Body of pancreas (tissue), 4 donors: Measurements from ENCODE around the gene SYN1. TPM values are rescaled to one million over a fixed set of nuclear protein-coding genes. Genes with fewer than 3 reads are reported as not detected.

Source experiments
- ATAC-seq: fragments of 150-250 bp; one replicate; pipeline ENCODE4 v1.9.1; 2016
- DNase-seq, 4 donors: peaks; one replicate each; pipeline ENCODE4 v3.0.0-alpha.2; 2019
- H3K27ac ChIP-seq, 4 donors: fragments of 200-600 bp; sonication (generic); 1 replicate in 3 of 4; 2 replicates in 1 of 4; pipeline versions ENCODE4 v1.5.1 to v1.6.1; 2016 to 2019; ENCODE audit warnings: mild to moderate bottlenecking in 1 of 4, mixed read lengths in 1 of 4, moderate library complexity in 1 of 4
- H3K27me3 ChIP-seq, 2 donors: fragments of 200-600 bp; sonication (generic); one replicate each; pipeline ENCODE4 v1.6.0; 2016; ENCODE audit warnings: mild to moderate bottlenecking in 1 of 2
- H3K36me3 ChIP-seq, 2 donors: fragments of 200-600 bp; sonication (generic); replicated peaks in 1 of 2; 2 replicates each; pipeline ENCODE4 v1.5.1; 2016; ENCODE audit warnings: low read depth in 2 of 2; ENCODE audit not compliant: insufficient read depth in 1 of 2
- H3K4me1 ChIP-seq: fragments of 200-600 bp; sonication (generic); one replicate; pipeline ENCODE4 v1.6.0; 2016
- H3K4me3 ChIP-seq, 2 donors: fragments of 200-600 bp; sonication (generic); 1 replicate in 1 of 2; 2 replicates in 1 of 2; pipeline ENCODE4 v1.5.1; 2016 to 2019
- H3K9me3 ChIP-seq, 3 donors: fragments of 200-600 bp; sonication (generic); 1 replicate in 2 of 3; 2 replicates in 1 of 3; pipeline ENCODE4 v1.5.1; 2016
- POLR2A ChIP-seq, 3 donors: fragments of 450-650 bp; IDR thresholded peaks; one replicate each; pipeline ENCODE4 v1.6.1; 2016; ENCODE audit warnings: antibody characterized with exemption in 3 of 3, mild to moderate bottlenecking in 2 of 3
- WGBS, 2 donors: methylation state at CpG; one replicate each; pipeline ENCODE4 v1.1.5; 2017; 5-methylcytosine and 5-hydroxymethylcytosine counted together
- intact Hi-C: fragments of 100-400 bp; cut with DNase I; formaldehyde crosslinking; loops from one replicate; pipeline ENCODE4 v1.15.1; 2023
- total RNA-seq, 2 donors: library from RNA; depleted of rRNA; stranded (reverse); fragments of >200 nt; gene quantifications; one replicate each; pipeline ENCODE4 v1.1.0, GENCODE V29; 2016
- TF ChIP-seq, protein P1 (sequence below), 7 experiments: fragments of 450-650 bp in 4 of 7; fragments of 200-600 bp in 3 of 7; sonication (generic) in 3 of 7; IDR thresholded peaks; one replicate each; pipeline ENCODE4 v1.5.1; 2016 to 2019; ENCODE audit warnings: antibody characterized with exemption in 7 of 7

Gene SYN1
- total RNA-seq, 2 donors from 2014 or later: 0.26 to 4.0 TPM

DNA sequence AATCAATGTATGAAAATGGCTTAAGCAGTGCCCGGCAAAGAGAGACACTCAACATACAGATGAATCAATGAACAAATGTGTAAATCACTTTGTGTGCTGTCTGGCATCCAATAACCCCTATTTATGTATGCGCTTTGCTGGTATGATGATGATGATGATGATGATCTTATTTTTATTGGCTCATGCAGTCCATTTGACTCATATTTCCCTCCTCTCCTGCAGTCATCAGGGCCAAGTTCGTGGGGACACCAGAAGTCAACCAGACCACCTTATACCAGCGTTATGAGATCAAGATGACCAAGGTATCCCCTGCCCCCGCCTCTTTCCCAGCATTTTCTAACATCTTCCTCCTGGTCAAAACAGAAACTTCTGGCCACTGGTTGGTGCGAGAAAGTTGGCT, 34.9 kb downstream of the SYN1 start:
- intact Hi-C loops: no loop called here
- no peak for DNase-seq
- Histone ChIP-seq H3K9me3 (no peaks in the 10 kb centered on the region), H3K36me3 (no peaks in the 10 kb centered on the region), H3K4me1 (no peaks in the 10 kb centered on the region), H3K27ac (no peak overlapping the region), H3K4me3 (no peak overlapping the region), H3K27me3 (no peaks in the 10 kb centered on the region)
- TF ChIP-seq POLR2A (IDR thresholded peaks at IDR 0.05): no peak
- TF ChIP-seq, protein P1, sequence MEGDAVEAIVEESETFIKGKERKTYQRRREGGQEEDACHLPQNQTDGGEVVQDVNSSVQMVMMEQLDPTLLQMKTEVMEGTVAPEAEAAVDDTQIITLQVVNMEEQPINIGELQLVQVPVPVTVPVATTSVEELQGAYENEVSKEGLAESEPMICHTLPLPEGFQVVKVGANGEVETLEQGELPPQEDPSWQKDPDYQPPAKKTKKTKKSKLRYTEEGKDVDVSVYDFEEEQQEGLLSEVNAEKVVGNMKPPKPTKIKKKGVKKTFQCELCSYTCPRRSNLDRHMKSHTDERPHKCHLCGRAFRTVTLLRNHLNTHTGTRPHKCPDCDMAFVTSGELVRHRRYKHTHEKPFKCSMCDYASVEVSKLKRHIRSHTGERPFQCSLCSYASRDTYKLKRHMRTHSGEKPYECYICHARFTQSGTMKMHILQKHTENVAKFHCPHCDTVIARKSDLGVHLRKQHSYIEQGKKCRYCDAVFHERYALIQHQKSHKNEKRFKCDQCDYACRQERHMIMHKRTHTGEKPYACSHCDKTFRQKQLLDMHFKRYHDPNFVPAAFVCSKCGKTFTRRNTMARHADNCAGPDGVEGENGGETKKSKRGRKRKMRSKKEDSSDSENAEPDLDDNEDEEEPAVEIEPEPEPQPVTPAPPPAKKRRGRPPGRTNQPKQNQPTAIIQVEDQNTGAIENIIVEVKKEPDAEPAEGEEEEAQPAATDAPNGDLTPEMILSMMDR (IDR thresholded peaks at IDR 0.05): no peak
- no peak for ATAC-seq
- 49 to 56% methylated on average over 6 of the region's 6 CpGs for WGBS, 2 donors

DNA sequence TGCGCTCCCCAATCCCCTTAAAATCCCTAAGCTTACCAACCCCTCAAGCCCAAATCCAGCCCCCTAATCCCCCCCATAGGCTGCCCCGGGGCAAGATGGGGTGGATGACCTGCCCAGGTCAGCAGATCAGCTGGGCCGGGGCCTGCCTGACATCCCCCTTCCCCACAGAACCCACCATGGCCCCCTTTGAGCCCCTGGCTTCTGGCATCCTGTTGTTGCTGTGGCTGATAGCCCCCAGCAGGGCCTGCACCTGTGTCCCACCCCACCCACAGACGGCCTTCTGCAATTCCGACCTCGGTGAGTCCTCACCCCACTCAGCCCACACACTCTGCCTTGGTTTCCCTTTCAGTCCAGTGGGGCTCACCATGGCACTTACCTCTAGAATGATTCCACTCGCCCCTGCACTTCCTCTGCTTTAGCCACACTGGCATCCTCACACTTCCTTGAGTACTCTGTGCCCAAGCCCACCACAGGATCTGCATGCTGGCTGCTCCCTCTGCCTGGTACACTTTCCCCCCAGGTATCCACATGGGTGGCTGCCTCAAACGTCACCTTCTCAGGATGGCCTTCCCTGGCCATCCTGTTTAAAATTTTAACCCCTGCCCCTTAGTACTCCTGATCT, 36.3 kb downstream of the SYN1 start:
- no peak for TF ChIP-seq POLR2A (IDR thresholded peaks at IDR 0.05)
- TF ChIP-seq, protein P1 (IDR thresholded peaks at IDR 0.05): no peak
- intact Hi-C loops: no loop called here
- no peaks in the 10 kb centered on the region for H3K36me3 ChIP-seq
- WGBS, 2 donors: 54 to 68% methylated on average over 7 to 8 of the region's 8 CpGs
- no peaks in the 10 kb centered on the region for H3K27me3 ChIP-seq
- ATAC-seq (no peak), DNase-seq (no peak)
- H3K4me1 ChIP-seq: no peaks in the 10 kb centered on the region
- H3K4me3 ChIP-seq: no peak overlapping the region
- H3K27ac ChIP-seq: peak overlapping the region in 1 of 4 donors; percentile 3
- no peaks in the 10 kb centered on the region for H3K9me3 ChIP-seq

DNA sequence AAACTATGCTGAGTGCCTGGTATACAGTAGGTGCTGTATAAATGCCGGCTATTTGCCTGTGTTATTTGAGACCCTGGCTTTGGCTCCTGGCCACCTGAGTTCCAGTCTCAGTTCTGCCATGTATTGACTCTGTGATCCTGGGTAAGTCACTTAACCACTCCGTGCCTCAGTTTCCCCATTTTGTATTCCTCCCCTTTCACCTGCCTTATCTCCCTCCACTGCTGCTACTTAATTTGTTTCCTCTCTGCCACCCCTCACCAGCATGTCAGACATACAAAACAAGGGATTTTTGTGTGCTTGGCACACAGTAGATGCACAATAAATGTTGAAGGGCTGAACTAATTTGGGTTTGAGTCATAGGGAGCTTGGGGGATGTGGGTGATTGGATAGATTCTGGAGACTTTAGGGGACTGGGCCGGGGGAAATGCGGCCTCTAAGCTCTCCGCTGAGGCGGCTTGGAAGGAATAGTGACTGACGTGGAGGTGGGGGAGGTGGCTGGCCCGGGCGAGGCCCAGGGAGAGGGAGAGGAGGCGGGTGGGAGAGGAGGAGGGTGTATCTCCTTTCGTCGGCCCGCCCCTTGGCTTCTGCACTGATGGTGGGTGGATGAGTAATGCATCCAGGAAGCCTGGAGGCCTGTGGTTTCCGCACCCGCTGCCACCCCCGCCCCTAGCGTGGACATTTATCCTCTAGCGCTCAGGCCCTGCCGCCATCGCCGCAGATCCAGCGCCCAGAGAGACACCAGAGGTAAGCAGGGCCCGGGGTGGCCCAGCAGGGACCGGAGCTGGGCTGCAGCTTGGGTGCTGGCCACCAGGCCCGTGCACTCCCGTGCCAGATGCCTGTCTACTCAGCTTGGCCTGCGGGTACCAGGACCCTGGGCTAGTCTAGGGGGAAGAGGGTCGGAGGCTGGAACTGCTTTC, 37.7 kb downstream of the SYN1 start, which contains the start of gene TIMP1:
Gene TIMP1 (plus strand): TSS at position 706 of the 917 bp plus-strand sequence. CDS start 980 bp downstream, outside the sequence.
- peak; percentile 58 to 83 (median 75) for DNase-seq
- Histone ChIP-seq H3K4me1 (no peaks in the 10 kb centered on the region), H3K27me3 (no peaks in the 10 kb centered on the region), H3K36me3 (no peaks in the 10 kb centered on the region), H3K27ac (peak within 1 kb of the TSS in 3 of 4 donors; percentile 34 to 50 (median 39)), H3K4me3 (no peak within 1 kb of the TSS), H3K9me3 (no peaks in the 10 kb centered on the region)
- 13 to 26% methylated on average over 13 to 16 of the region's 28 CpGs for WGBS, 2 donors
- intact Hi-C loops: no loop called here
- ATAC-seq: peak; percentile 84
- peak in 1 of 3 donors; percentile 31 for TF ChIP-seq POLR2A (IDR thresholded peaks at IDR 0.05)
- TF ChIP-seq, protein P1 (IDR thresholded peaks at IDR 0.05): no peak

DNA sequence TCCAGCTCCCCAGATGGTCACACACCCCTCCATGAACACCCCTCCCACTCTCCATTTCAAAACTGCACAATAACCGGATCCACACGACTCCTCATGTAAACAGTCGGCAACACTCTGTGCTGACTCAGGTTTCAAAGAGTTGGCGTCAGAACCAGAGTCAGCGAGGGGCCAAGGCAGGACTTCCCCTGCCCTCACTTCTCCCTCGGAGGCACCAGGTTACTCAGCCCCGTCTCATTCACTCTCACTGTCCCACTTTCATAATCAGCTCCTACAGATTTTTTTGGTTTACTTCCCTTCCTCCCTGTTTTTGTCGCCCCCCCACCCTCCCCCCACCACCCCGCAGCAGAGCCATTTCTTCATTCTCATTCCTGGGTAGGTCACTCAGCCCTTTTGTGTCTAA, 40.1 kb downstream of the SYN1 start:
- intact Hi-C loops: no loop called here
- Histone ChIP-seq H3K27me3 (no peaks in the 10 kb centered on the region), H3K9me3 (no peaks in the 10 kb centered on the region), H3K36me3 (no peaks in the 10 kb centered on the region), H3K4me3 (no peak overlapping the region), H3K4me1 (no peaks in the 10 kb centered on the region), H3K27ac (no peak overlapping the region)
- 56 to 65% methylated on average over 7 to 9 of the region's 9 CpGs for WGBS, 2 donors
- no peak for TF ChIP-seq POLR2A (IDR thresholded peaks at IDR 0.05)
- TF ChIP-seq, protein P1 (IDR thresholded peaks at IDR 0.05): no peak
- DNase-seq (peak in 1 of 4 donors; percentile 38), ATAC-seq (no peak)
